Neural progenitor cell (in vitro differentiated cells): ENCODE results near the gene CD276.

Experiments used
- EZH2 ChIP-seq: fragments of 200-600 bp; sonication (generic); IDR thresholded peaks from 2 replicates; pipeline ENCODE4 v1.6.1; 2017; ENCODE audit warnings: antibody characterized with exemption, mild to moderate bottlenecking, moderate library complexity
- EZH2phosphoT487 ChIP-seq: fragments of 200-600 bp; sonication (generic); IDR thresholded peaks from 2 replicates; pipeline ENCODE4 v1.6.1; 2017; ENCODE audit warnings: antibody characterized with exemption
- TF ChIP-seq, protein P1 (sequence below): fragments of 200-600 bp; sonication (generic); IDR thresholded peaks from 2 replicates; pipeline ENCODE4 v1.5.1; 2017; ENCODE audit warnings: antibody characterized with exemption, mild to moderate bottlenecking

GRCh38 chr15:73749533-73749932, 65.3 kb downstream of the CD276 start:
- TF ChIP-seq, protein P1, sequence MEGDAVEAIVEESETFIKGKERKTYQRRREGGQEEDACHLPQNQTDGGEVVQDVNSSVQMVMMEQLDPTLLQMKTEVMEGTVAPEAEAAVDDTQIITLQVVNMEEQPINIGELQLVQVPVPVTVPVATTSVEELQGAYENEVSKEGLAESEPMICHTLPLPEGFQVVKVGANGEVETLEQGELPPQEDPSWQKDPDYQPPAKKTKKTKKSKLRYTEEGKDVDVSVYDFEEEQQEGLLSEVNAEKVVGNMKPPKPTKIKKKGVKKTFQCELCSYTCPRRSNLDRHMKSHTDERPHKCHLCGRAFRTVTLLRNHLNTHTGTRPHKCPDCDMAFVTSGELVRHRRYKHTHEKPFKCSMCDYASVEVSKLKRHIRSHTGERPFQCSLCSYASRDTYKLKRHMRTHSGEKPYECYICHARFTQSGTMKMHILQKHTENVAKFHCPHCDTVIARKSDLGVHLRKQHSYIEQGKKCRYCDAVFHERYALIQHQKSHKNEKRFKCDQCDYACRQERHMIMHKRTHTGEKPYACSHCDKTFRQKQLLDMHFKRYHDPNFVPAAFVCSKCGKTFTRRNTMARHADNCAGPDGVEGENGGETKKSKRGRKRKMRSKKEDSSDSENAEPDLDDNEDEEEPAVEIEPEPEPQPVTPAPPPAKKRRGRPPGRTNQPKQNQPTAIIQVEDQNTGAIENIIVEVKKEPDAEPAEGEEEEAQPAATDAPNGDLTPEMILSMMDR, result no peak
- TF ChIP-seq EZH2 (no peak), EZH2phosphoT487 (no peak)
